T-helper 17 cell (primary cell): ENCODE data around the gene GP1BB. TPM values are rescaled to one million over a fixed set of nuclear protein-coding genes. Genes with fewer than 3 reads are reported as not detected.
"Not testable (repeated sequence)": the region's sequence is repeated elsewhere in the genome, so short reads cannot be mapped to it uniquely, and the experiment has no call there.

Experiments used
- ATAC-seq: fragments of 150-1000 bp; cut with Tn5 transposase; 2 replicates; pipeline ENCODE4 v1.10.0; 2021; ENCODE audit warnings: mild to moderate bottlenecking, moderate library complexity
- DNase-seq, 3 donors: peaks; one replicate each; pipeline versions ENCODE4 v3.0.0 to v3.0.0-alpha.2; 2020 to 2021
- H3K9me3 ChIP-seq: one replicate; pipeline ENCODE4 v1.7.0; 2013; ENCODE audit warnings: low read length, mild to moderate bottlenecking; ENCODE audit not compliant: control insufficient read depth, poor library complexity, severe bottlenecking
- H3K27ac Mint-ChIP-seq: one replicate; pipeline ENCODE4 v1.8.0; 2022; ENCODE audit warnings: mild to moderate bottlenecking, moderate library complexity, mixed read lengths
- H3K27me3 Mint-ChIP-seq: one replicate; pipeline ENCODE4 v1.8.0; 2022; ENCODE audit warnings: mixed read lengths
- H3K36me3 Mint-ChIP-seq: one replicate; pipeline ENCODE4 v1.8.0; 2022; ENCODE audit warnings: low read depth, mixed read lengths
- H3K4me1 Mint-ChIP-seq: one replicate; pipeline ENCODE4 v1.8.0; 2022; ENCODE audit warnings: mild to moderate bottlenecking, mixed read lengths
- H3K4me3 Mint-ChIP-seq: one replicate; pipeline ENCODE4 v1.8.0; 2022; ENCODE audit warnings: mild to moderate bottlenecking, moderate library complexity, mixed read lengths
- total RNA-seq, 4 donors: library from RNA in 2 of 4; stranded (reverse) in 2 of 4; gene quantifications; one replicate each; pipeline ENCODE4 v1.2.3 and lab custom pipeline; 2022 to 2026

Gene GP1BB
- total RNA-seq (100 to 1,000 TPM in 1 of 2 donors, 1 to 10 TPM in 1; 3.5 to 113 TPM), total RNA-seq (lab: John Stamatoyannopoulos, UW) (0 reads per million in 2 donors)

DNA sequence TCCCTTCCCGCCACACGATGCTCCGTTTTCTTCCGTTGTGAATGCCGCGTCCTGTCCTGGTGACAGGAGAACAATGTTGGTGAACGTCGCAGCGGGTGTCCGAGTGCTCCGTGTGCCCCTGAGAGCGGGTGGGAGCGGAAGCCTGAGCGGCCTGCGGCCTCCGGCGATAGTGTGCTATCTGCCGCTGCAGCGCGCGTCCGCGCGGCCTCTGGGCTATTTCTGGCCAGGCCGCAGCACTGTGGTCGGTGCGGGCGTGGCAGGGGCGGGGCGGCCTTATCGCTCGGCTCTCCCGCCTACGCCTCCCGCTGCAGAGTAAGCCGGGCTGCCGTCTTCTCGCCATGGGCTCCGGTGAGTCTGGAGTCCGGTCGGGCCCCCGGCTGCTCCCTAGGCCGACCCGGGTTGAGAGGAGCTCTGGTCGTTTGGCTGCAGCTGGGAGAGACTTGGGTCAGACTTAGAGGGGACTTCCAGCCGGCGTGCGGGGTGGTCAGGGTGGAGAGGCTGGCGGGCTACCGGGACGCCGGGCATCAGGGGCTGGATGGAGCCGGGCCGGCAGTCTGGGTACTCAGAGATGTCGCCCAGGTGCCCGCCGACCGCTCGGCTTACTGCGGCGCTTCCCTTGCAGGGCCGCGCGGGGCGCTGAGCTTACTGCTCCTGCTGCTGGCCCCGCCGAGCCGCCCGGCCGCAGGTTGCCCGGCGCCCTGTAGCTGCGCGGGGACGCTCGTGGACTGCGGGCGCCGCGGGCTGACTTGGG lies at the start of gene GP1BB:
TSS of gene GP1BB (plus strand) at position 308 of the 751 bp plus-strand sequence. CDS start at position 339, 31 bp downstream.
- ATAC-seq = peak; percentile 62
- Mint-ChIP-seq H3K27ac (no peak within 1 kb of the TSS), H3K36me3 (peaks cover 8% of the 10 kb centered on the region), H3K4me1 (peaks cover 4% of the 10 kb centered on the region), H3K4me3 (peak within 1 kb of the TSS; percentile 79), H3K27me3 (peaks cover 52% of the 10 kb centered on the region)
- H3K9me3 ChIP-seq = no peaks in the 10 kb centered on the region
- no peak for DNase-seq

DNA sequence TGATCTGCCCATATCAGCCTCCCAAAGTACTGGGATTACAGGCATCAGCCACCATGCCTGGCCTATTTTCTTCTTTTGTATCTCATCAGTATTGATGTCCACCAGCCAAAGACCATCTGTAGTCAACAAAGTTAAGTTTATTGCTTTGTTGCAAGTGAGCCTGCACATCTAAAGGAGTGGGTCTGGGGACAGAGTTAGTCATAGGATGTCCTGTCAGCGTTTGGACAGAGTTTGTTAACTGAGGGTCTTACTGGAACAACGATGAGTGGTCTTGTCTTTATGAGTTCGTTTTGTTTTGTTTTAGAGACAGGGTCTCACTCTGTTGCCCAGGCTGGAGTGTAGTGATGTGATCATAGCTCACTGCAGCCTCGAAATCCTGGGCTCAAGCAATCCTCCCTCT lies 49.7 kb upstream of the GP1BB start:
- peaks cover 3% of the 10 kb centered on the region for H3K36me3 Mint-ChIP-seq
- no peak overlapping the region for H3K27ac Mint-ChIP-seq
- no peaks in the 10 kb centered on the region for H3K4me1 Mint-ChIP-seq
- DNase-seq (no peak), ATAC-seq (no peak)
- no peaks in the 10 kb centered on the region for H3K9me3 ChIP-seq
- no peak overlapping the region for H3K4me3 Mint-ChIP-seq
- H3K27me3 Mint-ChIP-seq = peaks cover 40% of the 10 kb centered on the region

DNA sequence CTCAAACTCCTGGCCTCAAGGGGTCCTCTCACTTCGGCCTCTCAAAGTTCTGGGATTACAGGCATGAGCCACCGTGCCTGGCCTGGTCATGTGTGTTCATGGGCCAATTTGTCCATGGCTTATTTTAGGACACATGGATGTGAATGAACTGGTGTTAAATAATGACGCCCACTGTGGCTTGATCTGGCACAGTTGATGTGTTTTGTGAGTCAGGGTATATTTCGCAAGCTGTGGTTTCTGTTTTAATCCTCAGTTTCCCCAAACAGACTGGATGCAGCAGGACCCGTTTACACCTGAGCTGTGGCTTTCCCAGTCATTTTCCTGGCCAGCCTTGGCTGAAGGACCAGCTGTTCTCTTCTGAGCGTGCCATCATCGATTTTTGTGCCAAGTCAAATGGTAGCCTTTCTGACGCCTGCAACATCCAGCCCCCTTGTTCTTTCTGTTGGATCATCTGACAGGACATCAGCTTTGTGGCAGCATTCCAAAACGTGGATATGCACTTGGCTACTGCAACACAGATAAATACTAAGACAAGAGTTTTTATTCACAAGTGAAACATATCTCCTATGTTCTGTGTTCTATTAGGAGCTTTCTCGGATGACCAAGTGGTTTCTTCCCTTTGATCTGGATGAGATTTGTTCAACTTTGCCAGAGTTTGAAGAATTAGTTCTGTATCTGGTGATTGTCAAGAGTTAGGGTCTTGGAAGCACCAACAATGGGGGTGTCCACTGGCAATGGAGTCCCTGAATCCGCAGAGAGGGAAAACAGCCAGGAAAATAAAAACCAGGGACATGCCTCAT lies 49.0 kb upstream of the GP1BB start:
- no peaks in the 10 kb centered on the region for H3K4me1 Mint-ChIP-seq
- no peak overlapping the region for H3K27ac Mint-ChIP-seq
- DNase-seq (no peak), ATAC-seq (no peak)
- peaks cover 3% of the 10 kb centered on the region for H3K36me3 Mint-ChIP-seq
- H3K9me3 ChIP-seq = no peaks in the 10 kb centered on the region
- H3K4me3 Mint-ChIP-seq = no peak overlapping the region
- peaks cover 43% of the 10 kb centered on the region for H3K27me3 Mint-ChIP-seq

DNA sequence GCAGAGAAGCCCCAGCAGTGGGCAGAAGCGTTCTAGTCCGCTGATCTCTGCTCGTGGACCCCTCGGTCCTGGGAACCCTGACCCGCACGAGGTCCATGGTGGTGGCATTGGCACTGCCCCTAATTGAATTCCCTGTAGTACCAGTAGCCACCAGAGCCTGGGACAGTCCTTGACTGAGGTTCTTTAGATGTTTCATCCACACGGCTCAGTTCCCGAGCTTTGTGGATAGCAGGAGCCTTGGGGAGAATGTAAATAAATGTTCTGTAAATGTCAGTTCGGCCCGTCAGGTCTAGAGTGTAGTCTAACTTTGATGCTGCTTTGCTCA lies 48.4 kb upstream of the GP1BB start:
- peaks cover 48% of the 10 kb centered on the region for H3K27me3 Mint-ChIP-seq
- H3K4me3 Mint-ChIP-seq = no peak overlapping the region
- DNase-seq (no peak), ATAC-seq (no peak)
- peaks cover 3% of the 10 kb centered on the region for H3K36me3 Mint-ChIP-seq
- H3K4me1 Mint-ChIP-seq = no peaks in the 10 kb centered on the region
- no peak overlapping the region for H3K27ac Mint-ChIP-seq
- H3K9me3 ChIP-seq = no peaks in the 10 kb centered on the region

DNA sequence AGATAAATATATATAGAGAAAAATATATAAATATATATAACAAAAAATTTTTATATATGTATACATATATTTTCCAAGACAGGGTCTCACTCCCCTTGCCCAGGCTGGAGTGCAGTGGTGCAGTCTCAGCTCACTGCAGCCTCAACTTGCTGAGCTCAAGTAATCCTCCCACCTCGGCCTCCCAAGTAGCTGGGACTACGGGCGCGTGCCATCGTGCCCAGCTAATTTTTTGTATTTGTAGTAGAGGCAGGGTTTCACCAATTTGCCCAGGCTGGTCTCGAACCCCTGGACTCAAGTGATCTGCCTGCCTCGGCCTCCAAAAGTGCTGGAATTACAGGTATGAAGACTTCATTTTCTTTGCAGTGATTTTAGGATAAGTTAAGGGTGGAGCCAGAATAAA lies 47.9 kb upstream of the GP1BB start:
- Mint-ChIP-seq H3K36me3 (peaks cover 3% of the 10 kb centered on the region), H3K27ac (no peak overlapping the region), H3K4me3 (no peak overlapping the region), H3K27me3 (peaks cover 53% of the 10 kb centered on the region), H3K4me1 (no peaks in the 10 kb centered on the region)
- no peak for ATAC-seq
- DNase-seq = no peak
- no peaks in the 10 kb centered on the region for H3K9me3 ChIP-seq

DNA sequence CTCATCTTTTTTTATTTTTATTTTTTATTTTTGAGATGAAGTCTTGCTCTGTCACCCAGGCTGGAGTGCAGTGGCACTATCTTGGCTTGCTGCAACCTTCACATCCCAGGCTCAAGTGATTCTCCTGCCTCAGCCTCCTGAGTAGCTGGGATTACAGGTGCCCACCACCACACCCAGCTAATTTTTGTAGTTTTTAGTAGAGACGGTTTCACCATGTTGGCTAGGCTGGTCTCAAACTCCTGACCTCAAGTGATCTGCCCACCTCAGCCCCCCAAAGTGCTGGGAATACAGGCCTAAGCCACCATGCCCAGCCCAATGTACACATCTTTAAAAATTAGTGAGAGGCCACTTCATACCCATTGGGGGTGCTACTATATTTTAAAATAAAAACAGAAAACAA lies 46.9 kb upstream of the GP1BB start:
- H3K27me3 Mint-ChIP-seq = peaks cover 60% of the 10 kb centered on the region
- DNase-seq, H3K27ac Mint-ChIP-seq, H3K4me1 Mint-ChIP-seq, H3K9me3 ChIP-seq, H3K36me3 Mint-ChIP-seq, ATAC-seq, H3K4me3 Mint-ChIP-seq: not testable (repeated sequence)

DNA sequence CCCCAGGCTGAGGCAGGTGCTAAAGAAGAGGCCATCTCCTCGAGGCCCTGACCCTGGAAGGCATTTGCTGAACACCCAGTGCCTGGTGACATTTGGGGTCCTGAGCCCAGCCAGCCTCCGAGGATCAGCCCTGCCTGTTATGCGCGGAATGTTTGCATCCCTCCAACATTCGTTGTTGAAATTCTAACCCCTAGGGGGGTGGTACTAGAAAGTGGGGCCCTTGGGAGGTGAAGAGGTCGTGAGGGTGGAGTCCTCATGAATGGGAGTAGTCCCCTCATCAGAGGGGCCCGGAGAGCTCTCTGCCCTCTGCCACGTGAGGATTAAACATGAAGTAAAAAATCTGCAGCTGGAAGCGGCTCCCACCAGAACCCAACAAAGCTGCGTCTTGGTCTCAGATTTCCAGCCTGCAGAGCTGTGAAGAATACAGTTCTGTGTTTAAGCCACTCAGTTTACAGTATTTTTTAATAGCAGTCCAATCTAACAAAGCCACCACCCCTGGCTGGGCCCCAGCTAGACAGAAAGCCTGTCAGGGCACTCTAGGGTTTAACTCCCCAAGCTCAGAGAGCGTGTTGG lies 44.3 kb upstream of the GP1BB start:
- no peaks in the 10 kb centered on the region for H3K4me1 Mint-ChIP-seq
- no peak overlapping the region for H3K27ac Mint-ChIP-seq
- ATAC-seq (no peak), DNase-seq (no peak)
- peaks cover 72% of the 10 kb centered on the region for H3K27me3 Mint-ChIP-seq
- H3K4me3 Mint-ChIP-seq = no peak overlapping the region
- H3K36me3 Mint-ChIP-seq = peaks cover 3% of the 10 kb centered on the region
- no peaks in the 10 kb centered on the region for H3K9me3 ChIP-seq

DNA sequence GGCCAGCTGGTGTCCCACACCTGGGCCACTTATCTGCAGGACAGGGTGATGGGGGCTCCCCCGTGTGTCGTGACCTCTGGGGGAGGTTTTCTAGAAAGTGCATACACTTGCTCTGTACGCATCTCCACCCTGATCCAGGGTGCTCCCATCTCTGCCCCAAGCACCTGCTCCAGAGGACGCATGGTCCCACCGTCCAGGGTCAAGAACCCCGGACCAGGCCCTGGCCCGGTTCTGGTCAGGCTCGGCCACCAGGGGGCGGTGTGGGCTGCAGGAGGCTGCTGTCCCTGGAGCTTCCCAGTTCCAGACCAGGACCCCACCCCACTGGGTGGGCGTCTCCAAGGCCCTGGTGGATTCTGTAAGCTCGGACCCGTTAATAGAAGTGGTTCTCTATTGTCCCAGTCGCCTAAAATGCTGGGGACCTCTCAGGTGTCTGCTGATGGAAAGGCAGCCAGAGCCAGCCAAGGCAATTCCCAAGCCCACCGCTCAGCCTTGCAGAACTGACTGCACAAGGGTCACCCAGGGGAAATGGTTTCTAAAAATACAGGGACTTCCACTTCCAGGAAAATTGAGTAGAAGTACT lies 43.7 kb upstream of the GP1BB start:
- peak; percentile 19 to 46 (median 44) for DNase-seq
- Mint-ChIP-seq H3K4me1 (no peaks in the 10 kb centered on the region), H3K4me3 (no peak overlapping the region), H3K27me3 (peaks cover 68% of the 10 kb centered on the region), H3K36me3 (peaks cover 3% of the 10 kb centered on the region), H3K27ac (no peak overlapping the region)
- peak; percentile 40 for ATAC-seq
- no peaks in the 10 kb centered on the region for H3K9me3 ChIP-seq

DNA sequence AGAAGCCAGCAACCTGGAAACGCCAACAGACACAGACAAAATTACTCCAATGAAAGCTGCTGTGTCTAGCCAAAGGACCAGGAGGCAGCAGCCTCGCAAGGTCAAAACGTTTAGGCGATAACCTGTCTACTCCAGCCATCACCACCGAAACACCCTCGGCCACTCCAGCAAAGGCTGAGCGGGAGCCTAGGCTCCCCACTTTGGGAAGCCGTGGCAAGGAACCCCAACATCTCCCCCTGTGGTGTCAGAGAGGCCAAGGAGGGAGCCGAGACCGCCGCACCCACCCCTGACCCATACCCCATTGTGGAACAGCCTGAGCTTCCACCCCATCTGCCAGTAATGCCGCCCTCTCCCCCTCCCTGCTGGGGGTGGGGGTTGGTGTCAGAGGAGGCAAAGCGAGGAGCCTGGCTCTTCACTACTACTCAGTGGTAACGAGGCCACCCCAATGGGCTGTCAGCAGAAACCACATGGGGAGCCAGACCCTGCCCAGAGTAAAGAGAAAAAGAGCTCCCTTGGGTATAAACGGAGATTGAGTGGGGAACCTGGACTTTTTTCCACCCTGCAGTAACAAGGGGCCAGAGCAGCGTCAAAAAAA lies 43.0 kb upstream of the GP1BB start:
- Mint-ChIP-seq H3K4me1 (no peaks in the 10 kb centered on the region), H3K4me3 (no peak overlapping the region), H3K27me3 (peaks cover 62% of the 10 kb centered on the region), H3K27ac (no peak overlapping the region), H3K36me3 (peaks cover 3% of the 10 kb centered on the region)
- H3K9me3 ChIP-seq = no peaks in the 10 kb centered on the region
- no peak for ATAC-seq
- no peak for DNase-seq

DNA sequence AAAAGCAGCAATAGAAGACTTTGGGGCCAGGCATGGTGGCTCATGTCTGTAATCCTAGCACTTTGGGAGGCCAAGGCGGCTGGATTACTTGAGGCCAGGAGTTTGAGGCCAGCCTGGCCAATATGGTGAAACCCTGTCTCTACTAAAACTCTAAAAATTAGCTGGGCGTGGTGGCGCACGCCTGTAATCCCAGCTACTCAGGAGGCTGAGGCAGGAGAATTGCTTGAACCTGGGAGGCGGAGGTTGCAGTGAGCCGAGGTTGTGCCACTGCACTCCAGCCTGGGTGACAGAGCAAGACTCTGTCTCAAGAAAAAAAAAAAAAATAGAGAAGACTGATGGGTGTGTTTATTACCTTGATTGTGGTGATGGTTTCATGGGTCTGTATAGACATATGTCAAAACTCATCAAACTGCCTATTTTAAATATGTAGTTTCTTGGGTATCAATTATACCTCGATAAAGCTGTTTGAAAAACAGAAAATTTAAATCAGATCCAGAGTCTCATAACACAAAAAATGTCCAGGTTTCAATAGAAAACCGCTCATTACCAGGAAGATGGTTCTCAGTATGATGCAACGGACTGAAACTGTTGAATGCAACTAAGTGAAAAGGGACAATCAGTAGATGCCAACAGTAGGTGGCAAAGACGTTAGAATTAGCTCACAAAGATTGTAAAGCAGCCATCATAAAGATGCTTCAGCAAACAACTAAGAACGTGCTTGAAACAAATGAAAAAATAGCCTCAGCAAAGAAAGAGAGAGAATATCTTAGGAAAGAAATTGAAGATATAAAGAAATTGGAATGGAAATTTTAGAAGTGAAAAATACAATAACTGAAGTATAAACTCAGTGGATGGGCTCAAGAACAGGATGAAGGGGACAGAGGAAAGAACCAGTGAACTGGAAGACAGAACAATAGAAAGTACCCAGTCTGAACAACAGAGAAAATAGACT lies 42.2 kb upstream of the GP1BB start:
- ATAC-seq = no peak

DNA sequence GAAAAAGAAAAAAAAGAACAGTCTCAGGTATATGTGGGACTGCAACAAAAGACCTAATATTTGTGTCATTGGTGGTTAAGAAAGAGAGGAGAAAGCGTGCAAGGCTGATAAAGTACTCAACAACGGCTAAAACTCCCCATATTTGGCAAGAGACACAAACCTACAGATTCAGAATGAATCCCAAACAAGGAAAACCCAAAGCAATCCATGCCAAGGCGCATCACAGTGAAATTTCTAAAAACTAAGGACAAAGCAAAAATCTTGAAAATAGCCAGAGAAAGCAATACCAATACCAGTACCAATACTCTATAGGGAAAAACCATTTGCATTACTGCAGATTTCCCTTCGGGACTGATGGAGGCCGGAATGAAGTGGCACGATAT lies 41.5 kb upstream of the GP1BB start:
- ATAC-seq = no peak
- no peak overlapping the region for H3K27ac Mint-ChIP-seq

More for the DNA sequence above, 42.2 kb upstream of the GP1BB start:
- H3K4me3 Mint-ChIP-seq = no peak overlapping the region
- no peaks in the 10 kb centered on the region for H3K36me3 Mint-ChIP-seq
- no peaks in the 10 kb centered on the region for H3K9me3 ChIP-seq
- no peak overlapping the region for H3K27ac Mint-ChIP-seq
- no peak for DNase-seq
- no peaks in the 10 kb centered on the region for H3K4me1 Mint-ChIP-seq
- peaks cover 56% of the 10 kb centered on the region for H3K27me3 Mint-ChIP-seq

DNA sequence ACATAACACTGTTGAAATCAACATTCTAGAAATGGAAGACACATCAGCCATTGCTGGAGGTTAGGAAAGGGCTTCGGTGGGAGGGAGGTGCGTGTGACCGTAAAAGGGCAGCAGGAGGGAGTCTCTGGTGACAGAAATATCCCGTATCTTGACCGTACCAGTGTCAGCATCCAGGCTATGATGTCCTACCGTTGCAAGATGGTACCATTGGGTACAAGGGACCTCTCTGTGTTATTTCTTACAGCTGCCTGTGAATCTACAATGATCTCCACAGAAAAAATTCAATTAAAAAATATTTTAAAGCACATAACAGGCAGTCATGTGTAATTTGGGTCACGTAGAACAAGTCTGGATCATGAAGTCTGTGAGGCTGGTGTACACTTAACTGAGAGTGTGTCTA lies 36.4 kb upstream of the GP1BB start:
- H3K9me3 ChIP-seq = no peaks in the 10 kb centered on the region
- Mint-ChIP-seq H3K4me1 (no peaks in the 10 kb centered on the region), H3K27ac (no peak overlapping the region), H3K27me3 (peaks cover 32% of the 10 kb centered on the region), H3K36me3 (no peaks in the 10 kb centered on the region), H3K4me3 (no peak overlapping the region)
- DNase-seq (no peak), ATAC-seq (no peak)

More for the DNA sequence above, 41.5 kb upstream of the GP1BB start:
- DNase-seq = no peak
- Mint-ChIP-seq H3K4me1 (no peaks in the 10 kb centered on the region), H3K27me3 (peaks cover 56% of the 10 kb centered on the region), H3K36me3 (no peaks in the 10 kb centered on the region), H3K4me3 (no peak overlapping the region)
- no peaks in the 10 kb centered on the region for H3K9me3 ChIP-seq
